ENCODE results near the gene ZNF782. TPM values are rescaled to one million over a fixed set of nuclear protein-coding genes. Genes with fewer than 3 reads are reported as not detected.

ZNF782 gene
- total and polyA plus RNA-seq, 2 experiments from 2014 or later, result 4.0 to 10.7 TPM

- H3K36me3 ChIP-seq (replicated peaks; ENCODE audit: insufficient read depth, low read depth), result no peaks in the 10 kb centered on the region
Observed at GRCh38 chr9:96859461-96860198, 5.3 kb upstream of the ZNF782 start.

GRCh38 chr9:96858670-96859069 is 4.4 kb upstream of the ZNF782 start:
- peak overlapping the region; percentile 10 for H3K4me2 ChIP-seq
- H3K4me3 ChIP-seq, result no peak overlapping the region
- peaks cover 22% of the 10 kb centered on the region for H3K4me1 ChIP-seq (ENCODE audit: insufficient read depth)
- H4K20me1 ChIP-seq (ENCODE audit: insufficient read depth, poor library complexity, severe bottlenecking), result no peaks in the 10 kb centered on the region
- H3K9me3 ChIP-seq (ENCODE audit: low read depth), result no peaks in the 10 kb centered on the region
- peak; percentile 15 for DNase-seq (ENCODE audit: low spot score)
- peaks cover 1% of the 10 kb centered on the region for H3K79me2 ChIP-seq
- H3K27ac ChIP-seq, result peak overlapping the region; percentile 84
- H3K36me3 ChIP-seq (replicated peaks; ENCODE audit: insufficient read depth, low read depth), result no peaks in the 10 kb centered on the region
- no peaks in the 10 kb centered on the region for H3K27me3 ChIP-seq
- TF ChIP-seq EZH2 (IDR thresholded peaks at IDR 0.05; ENCODE audit: borderline replicate concordance) (no peak), CTCF (IDR thresholded peaks at IDR 0.05; ENCODE audit: poor library complexity) (no peak), EZH2phosphoT487 (IDR thresholded peaks at IDR 0.05; ENCODE audit: low read depth, severe bottlenecking, unreplicated experiment) (no peak)
- 62% methylated on average over 8 of the region's 8 CpGs for WGBS (ENCODE audit: low lambda C conversion rate, missing lambda C conversion rate)
- H3K9me2 ChIP-seq (replicated peaks; ENCODE audit: insufficient read depth), result no peaks in the 10 kb centered on the region
- no peak overlapping the region for H2AFZ ChIP-seq

More at GRCh38 chr9:96859461-96860198, 5.3 kb upstream of the ZNF782 start:
- no peak for TF ChIP-seq EZH2 (IDR thresholded peaks at IDR 0.05; ENCODE audit: borderline replicate concordance)
- TF ChIP-seq EZH2phosphoT487 (IDR thresholded peaks at IDR 0.05; ENCODE audit: low read depth, severe bottlenecking, unreplicated experiment), result no peak
- no peak for TF ChIP-seq CTCF (IDR thresholded peaks at IDR 0.05; ENCODE audit: poor library complexity)
- Histone ChIP-seq H3K4me3 (no peak overlapping the region), H3K79me2 (no peaks in the 10 kb centered on the region), H3K27ac (peak overlapping the region; percentile 26), H3K4me1 (ENCODE audit: insufficient read depth) (peaks cover 22% of the 10 kb centered on the region), H3K4me2 (no peak overlapping the region), H4K20me1 (ENCODE audit: insufficient read depth, poor library complexity, severe bottlenecking) (no peaks in the 10 kb centered on the region), H3K9me3 (ENCODE audit: low read depth) (no peaks in the 10 kb centered on the region), H3K9me2 (replicated peaks; ENCODE audit: insufficient read depth) (no peaks in the 10 kb centered on the region), H2AFZ (no peak overlapping the region), H3K27me3 (no peaks in the 10 kb centered on the region)
- DNase-seq (ENCODE audit: low spot score), result peak; percentile 62
- WGBS (ENCODE audit: low lambda C conversion rate, missing lambda C conversion rate), result 63% methylated on average over 8 of the region's 8 CpGs

GRCh38 chr9:96858018-96858573 is 3.8 kb upstream of the ZNF782 start:
- H3K4me1 ChIP-seq (ENCODE audit: insufficient read depth), result peaks cover 24% of the 10 kb centered on the region
- H3K27ac ChIP-seq, result peak overlapping the region; percentile 84
- 49% methylated on average over 2 of the region's 2 CpGs for WGBS (ENCODE audit: low lambda C conversion rate, missing lambda C conversion rate)

More at GRCh38 chr9:96858018-96858573, 3.8 kb upstream of the ZNF782 start:
- Histone ChIP-seq H3K9me2 (replicated peaks; ENCODE audit: insufficient read depth) (no peaks in the 10 kb centered on the region), H3K79me2 (peaks cover 7% of the 10 kb centered on the region), H4K20me1 (ENCODE audit: insufficient read depth, poor library complexity, severe bottlenecking) (no peaks in the 10 kb centered on the region), H3K27me3 (no peaks in the 10 kb centered on the region), H3K9me3 (ENCODE audit: low read depth) (no peaks in the 10 kb centered on the region), H3K36me3 (replicated peaks; ENCODE audit: insufficient read depth, low read depth) (no peaks in the 10 kb centered on the region), H3K4me3 (no peak overlapping the region), H2AFZ (no peak overlapping the region), H3K4me2 (peak overlapping the region; percentile 10)
- DNase-seq (ENCODE audit: low spot score), result peak; percentile 53
- no peak for TF ChIP-seq EZH2phosphoT487 (IDR thresholded peaks at IDR 0.05; ENCODE audit: low read depth, severe bottlenecking, unreplicated experiment)
- no peak for TF ChIP-seq CTCF (IDR thresholded peaks at IDR 0.05; ENCODE audit: poor library complexity)
- no peak for TF ChIP-seq EZH2 (IDR thresholded peaks at IDR 0.05; ENCODE audit: borderline replicate concordance)
